ENCODE data around the gene KCTD2.

DNA sequence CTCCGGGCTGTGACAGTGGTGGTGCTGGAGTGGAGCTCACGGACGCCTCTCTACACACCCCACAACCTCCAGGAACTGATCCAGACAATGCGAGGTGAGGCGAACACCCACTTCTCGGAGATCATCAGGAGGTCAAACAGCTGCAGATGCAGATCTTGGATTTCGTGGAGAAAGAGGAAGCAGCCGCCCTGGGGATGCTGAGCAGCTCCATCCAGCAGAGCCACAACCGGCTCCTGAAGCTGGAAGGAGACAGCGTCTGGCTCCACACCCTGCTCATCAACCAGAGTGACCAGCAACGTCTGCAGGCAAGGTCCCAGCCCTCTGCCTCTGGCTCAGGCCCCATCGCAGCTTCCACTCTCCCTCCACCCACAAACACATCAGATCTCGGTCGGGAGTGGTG lies 27.5 kb downstream of the KCTD2 start:
- TF ChIP-seq POLR2AphosphoS5 (IDR thresholded peaks at IDR 0.05) (no peak), CTCF (IDR thresholded peaks at IDR 0.05) (no peak)
